PFSK-1 (cell line): Measurements from ENCODE around the gene SSR4.

Source experiments
- POLR2AphosphoS5 ChIP-seq: IDR thresholded peaks from 2 replicates; pipeline ENCODE4 v1.6.1; 2012; ENCODE audit warnings: low read depth, mild to moderate bottlenecking, control low read depth, low read length, moderate library complexity
- REST ChIP-seq, 2 experiments: IDR thresholded peaks; 2 replicates each; pipeline versions ENCODE4 v1.6.1 to v1.8.0; 2011 to 2012; ENCODE audit warnings: low read depth in 2 of 2, low read length in 2 of 2, control low read depth in 1 of 2, inconsistent platforms in 1 of 2, mild to moderate bottlenecking in 1 of 2, moderate library complexity in 1 of 2; ENCODE audit not compliant: insufficient read depth in 1 of 2
- SIN3A ChIP-seq: IDR thresholded peaks from 2 replicates; pipeline ENCODE4 v1.6.1; 2012; ENCODE audit warnings: mild to moderate bottlenecking, low read length, moderate library complexity, borderline replicate concordance; ENCODE audit not compliant: insufficient read depth

GRCh38 chrX:153781428-153782047, 12.9 kb upstream of the SSR4 start:
- no peak for TF ChIP-seq POLR2AphosphoS5
- TF ChIP-seq SIN3A, result no peak
- TF ChIP-seq REST (IDR thresholded peaks at IDR 0.05; ENCODE audit: insufficient read depth in 1 of 2, low read depth in 2 of 2, low read length in 2 of 2), result no peak
